ENCODE data around the gene VSTM4.

- TF ChIP-seq CTCF (IDR thresholded peaks at IDR 0.05) = no peak
- TF ChIP-seq HMGA2 (CRISPR knock-in tag; IDR thresholded peaks at IDR 0.05) = no peak
- TF ChIP-seq ZBTB21 (CRISPR knock-in tag; IDR thresholded peaks at IDR 0.05; ENCODE audit: borderline replicate concordance) = no peak
Observed at GRCh38 chr10:49054753-49055152, 60.6 kb downstream of the VSTM4 start.

All from WTC11 (cell line).